Breast epithelium (tissue), 3 donors: ENCODE measurements around the gene LTB4R.
A peak's percentile ranks its signal among the peaks of the same experiment; 100 is the strongest.

Source experiments
- CTCF ChIP-seq, 3 donors: fragments of 450-650 bp; IDR thresholded peaks; one replicate each; pipeline ENCODE4 v1.5.1; 2016 to 2017; ENCODE audit warnings: antibody characterized with exemption in 3 of 3, mild to moderate bottlenecking in 3 of 3, moderate library complexity in 3 of 3
- POLR2A ChIP-seq: fragments of 450-650 bp; IDR thresholded peaks from one replicate; pipeline ENCODE4 v1.6.1; 2016; ENCODE audit warnings: antibody characterized with exemption, mild to moderate bottlenecking, moderate library complexity

- TF ChIP-seq CTCF (IDR thresholded peaks at IDR 0.05) (peak; percentile 76 to 94 (median 89)), POLR2A (no peak)
These were observed 54.5 kb downstream of the LTB4R start for GRCh38 chr14:24365600-24366412.
